HepG2 (cell line): ENCODE measurements around the gene MTHFD1L. TPM values are rescaled to one million over a fixed set of nuclear protein-coding genes. Genes with fewer than 3 reads are reported as not detected.
A peak's percentile ranks its signal among the peaks of the same experiment; 100 is the strongest.

Source experiments
- CEBPG ChIP-seq: IDR thresholded peaks from 2 replicates; pipeline ENCODE4 v1.6.1; 2016
- CREB1 ChIP-seq, 2 experiments: fragments of 450-650 bp in 1 of 2; IDR thresholded peaks; 2 replicates each; pipeline ENCODE4 v1.6.1; 2016 to 2017; ENCODE audit warnings: control low read depth in 1 of 2, mild to moderate bottlenecking in 1 of 2, missing compliant biosample characterization in 1 of 2, missing genetic modification characterization in 1 of 2
- DBP ChIP-seq: sonication (generic); formaldehyde crosslinking; IDR thresholded peaks from 2 replicates; pipeline ENCODE4 v1.4.0; 2020; ENCODE audit warnings: missing genetic modification reagents; ENCODE audit errors: not compliant biosample characterization
- FOXA3 ChIP-seq: IDR thresholded peaks from 2 replicates; pipeline ENCODE4 v1.6.1; 2016; ENCODE audit warnings: missing genetic modification reagents, missing compliant biosample characterization
- GMEB1 ChIP-seq: sonication (generic); formaldehyde crosslinking; IDR thresholded peaks from 2 replicates; pipeline ENCODE4 v1.5.1; 2020; ENCODE audit warnings: missing genetic modification reagents, mild to moderate bottlenecking, borderline replicate concordance
- KLF6 ChIP-seq: IDR thresholded peaks from 2 replicates; pipeline ENCODE4 v1.8.0; 2016; ENCODE audit warnings: missing biosample characterization, missing genetic modification reagents
- MLLT10 ChIP-seq: sonication (generic); formaldehyde crosslinking; IDR thresholded peaks from 2 replicates; pipeline ENCODE4 v1.4.0; 2020; ENCODE audit warnings: missing genetic modification reagents
- MYNN ChIP-seq: sonication (generic); formaldehyde crosslinking; IDR thresholded peaks from 2 replicates; pipeline ENCODE4 v1.4.0; 2020; ENCODE audit warnings: mild to moderate bottlenecking, low read depth, missing genetic modification reagents
- NBN ChIP-seq: fragments of 450-650 bp; conservative IDR thresholded peaks from 2 replicates; pipeline ENCODE4 v1.6.1; 2017
- NCOA2 ChIP-seq: sonication (generic); formaldehyde crosslinking; IDR thresholded peaks from 2 replicates; pipeline ENCODE4 v1.8.0; 2022; ENCODE audit warnings: inconsistent platforms
- PBX3 ChIP-seq: sonication (generic); formaldehyde crosslinking; IDR thresholded peaks from 2 replicates; pipeline ENCODE4 v1.8.1; 2023; ENCODE audit warnings: missing genetic modification reagents, inconsistent platforms, borderline replicate concordance
- PITX1 ChIP-seq: sonication (generic); formaldehyde crosslinking; IDR thresholded peaks from 2 replicates; pipeline ENCODE4 v1.5.1; 2020; ENCODE audit warnings: mild to moderate bottlenecking, missing genetic modification reagents
- SKIL ChIP-seq: sonication (generic); formaldehyde crosslinking; IDR thresholded peaks from 2 replicates; pipeline ENCODE4 v1.8.0; 2022; ENCODE audit warnings: missing genetic modification reagents, mild to moderate bottlenecking, moderate library complexity, borderline replicate concordance
- SRSF4 ChIP-seq: fragments of 200-400 bp; formaldehyde crosslinking; IDR thresholded peaks from one replicate; pipeline ENCODE4 v1.6.1; 2018; ENCODE audit warnings: mild to moderate bottlenecking, low read depth, low read length, moderate library complexity; ENCODE audit not compliant: poor library complexity, severe bottlenecking
- SRY ChIP-seq: sonication (generic); formaldehyde crosslinking; IDR thresholded peaks from 2 replicates; pipeline ENCODE4 v1.8.0; 2022; ENCODE audit warnings: mild to moderate bottlenecking, missing genetic modification reagents
- TGIF2 ChIP-seq: IDR thresholded peaks from 2 replicates; pipeline ENCODE4 v1.6.1; 2016; ENCODE audit warnings: control low read depth, missing compliant biosample characterization
- ZC3H4 ChIP-seq: sonication (generic); formaldehyde crosslinking; IDR thresholded peaks from 2 replicates; pipeline ENCODE4 v1.4.0; 2020; ENCODE audit warnings: missing genetic modification reagents, borderline replicate concordance
- ZNF251 ChIP-seq: sonication (generic); formaldehyde crosslinking; IDR thresholded peaks from 2 replicates; pipeline ENCODE4 v1.9.0; 2021; ENCODE audit warnings: mild to moderate bottlenecking, missing genetic modification reagents
- ZNF282 ChIP-seq: fragments of 450-650 bp; IDR thresholded peaks from 2 replicates; pipeline ENCODE4 v1.6.1; 2018; ENCODE audit not compliant: partially characterized antibody
- ZNF317 ChIP-seq: sonication (generic); formaldehyde crosslinking; IDR thresholded peaks from 2 replicates; pipeline ENCODE4 v1.5.0; 2020; ENCODE audit warnings: mild to moderate bottlenecking, missing genetic modification reagents
- ZNF326 ChIP-seq: sonication (generic); formaldehyde crosslinking; IDR thresholded peaks from 2 replicates; pipeline ENCODE4 v1.4.0; 2020; ENCODE audit warnings: missing genetic modification reagents, borderline replicate concordance
- ZNF337 ChIP-seq: sonication (generic); formaldehyde crosslinking; IDR thresholded peaks from 2 replicates; pipeline ENCODE4 v1.5.1; 2020; ENCODE audit warnings: missing genetic modification reagents, low read depth, mild to moderate bottlenecking, borderline replicate concordance
- ZNF362 ChIP-seq: sonication (generic); formaldehyde crosslinking; IDR thresholded peaks from 2 replicates; pipeline ENCODE4 v1.4.0; 2020; ENCODE audit warnings: missing genetic modification reagents, mild to moderate bottlenecking, borderline replicate concordance
- ZNF431 ChIP-seq: sonication (generic); formaldehyde crosslinking; IDR thresholded peaks from 2 replicates; pipeline ENCODE4 v1.9.0; 2022; ENCODE audit warnings: missing genetic modification reagents, low read depth, mild to moderate bottlenecking, borderline replicate concordance
- ZNF792 ChIP-seq: IDR thresholded peaks from 2 replicates; pipeline ENCODE4 v1.6.1; 2016
- polyA plus RNA-seq, 8 experiments: library from polyadenylated mRNA; depleted of rRNA in 3 of 8; stranded (reverse) in 7 of 8; unstranded in 1 of 8; fragments of >200 nt; fragmentation: Illumina TruSeq in 4 of 8; extraction: Trizol in 4 of 8; gene quantifications; 2 replicates each; pipeline versions ENCODE4 v1.2.1 to v1.2.3, GENCODE V29; 2011 to 2016; ENCODE audit warnings: low read depth in 4 of 8, missing spikeins in 1 of 8, mixed read lengths in 1 of 8; ENCODE audit not compliant: insufficient read depth in 1 of 8
- total RNA-seq, 5 experiments: library from RNA; depleted of rRNA; stranded (reverse); fragments of >200 nt; fragmentation: Illumina TruSeq; extraction: Trizol; gene quantifications; 2 replicates each; pipeline ENCODE4 v1.2.3, GENCODE V29; 2016; ENCODE audit warnings: low read depth in 1 of 5

The MTHFD1L gene
- total and polyA plus RNA-seq, 2 of the 13 experiments (the other 11 are each of a cell fraction or from before 2014, with no cell fraction given) = 24.0 to 39.6 TPM

GRCh38 chr6:151136141-151136755 lies 270.7 kb downstream of the MTHFD1L start (continued):
- TF ChIP-seq GMEB1 (CRISPR knock-in tag) = no peak; the same call in 1 of the 2 replicates
- no peak for TF ChIP-seq ZNF326 (CRISPR knock-in tag)
- TF ChIP-seq ZNF317 (CRISPR knock-in tag) = 0 out of 2 replicates have a peak, but pooled peaks have one; percentile 16
- TF ChIP-seq DBP (CRISPR knock-in tag) = no peak
- no peak for TF ChIP-seq PITX1
- TF ChIP-seq FOXA3 = no peak; the same call in 1 of the 2 replicates
- no peak for TF ChIP-seq ZNF362 (CRISPR knock-in tag)
- no peak for TF ChIP-seq CEBPG (CRISPR knock-in tag)
- no peak for TF ChIP-seq SKIL (CRISPR knock-in tag)
- 0 out of 2 replicates have a peak, but pooled peaks have one; percentile 15 for TF ChIP-seq ZNF792 (CRISPR knock-in tag)
- TF ChIP-seq SRSF4 = no peak
- TF ChIP-seq MYNN = no peak
- TF ChIP-seq MLLT10 = no peak
- no peak for TF ChIP-seq ZNF282
- no peak for TF ChIP-seq ZC3H4 (CRISPR knock-in tag)
- TF ChIP-seq SRY (CRISPR knock-in tag) = no peak
- peak; percentile 10; the same call in 1 of the 2 replicates for TF ChIP-seq NCOA2 (CRISPR knock-in tag)
- no peak for TF ChIP-seq PBX3 (CRISPR knock-in tag)
- no peak for TF ChIP-seq ZNF251 (CRISPR knock-in tag)
- TF ChIP-seq NBN = no peak
- no peak for TF ChIP-seq ZNF337 (CRISPR knock-in tag)
- no peak for TF ChIP-seq CREB1 (IDR thresholded peaks at IDR 0.05)
- TF ChIP-seq CREB1 (CRISPR knock-in tag; IDR thresholded peaks at IDR 0.05) = peak; percentile 48
- TF ChIP-seq ZNF431 (CRISPR knock-in tag) = no peak
- no peak for TF ChIP-seq KLF6 (CRISPR knock-in tag)
- TF ChIP-seq TGIF2 = no peak
